ENCODE measurements around the gene NEURL3. TPM values are rescaled to one million over a fixed set of nuclear protein-coding genes. Genes with fewer than 3 reads are reported as not detected.
A peak's percentile ranks its signal among the peaks of the same experiment; 100 is the strongest.
"Not testable (repeated sequence)": the region's sequence is repeated elsewhere in the genome, so short reads cannot be mapped to it uniquely, and the experiment has no call there.

The NEURL3 gene
- total and polyA plus RNA-seq, 7 experiments from 2014 or later, result 0.27 to 1.3 (median 0.43) TPM; not detected in 4

DNA sequence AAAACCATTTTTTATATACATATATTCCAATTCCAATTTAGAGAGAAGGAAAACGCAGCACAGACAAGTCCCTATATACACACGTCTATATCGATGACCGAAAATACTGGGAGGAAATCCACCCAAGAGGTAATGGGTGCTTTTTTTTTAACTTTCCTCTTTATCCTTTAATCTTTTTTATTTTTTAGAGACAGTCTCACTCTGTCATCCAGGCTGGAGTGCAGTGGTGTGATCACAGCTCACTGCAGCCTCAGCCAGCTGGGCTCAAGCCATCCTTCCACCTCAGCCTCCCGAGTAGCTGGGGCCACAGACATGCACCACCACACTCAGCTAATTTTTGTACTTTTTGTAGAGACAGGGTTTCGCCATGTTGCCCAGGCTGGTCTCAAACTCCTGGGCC, 6.5 kb downstream of the NEURL3 start:
- H3K36me3 ChIP-seq (ENCODE audit: control insufficient read depth in 2 of 3, insufficient read depth in 3 of 3, low read length in 3 of 3); DNase-seq; ATAC-seq; H3K27me3 ChIP-seq (ENCODE audit: control insufficient read depth in 2 of 2, insufficient read depth in 2 of 2, low read length in 2 of 2); H3K4me3 ChIP-seq (ENCODE audit: low read length); POLR2A ChIA-PET; H3K27me3 Mint-ChIP-seq; H3K4me3 Mint-ChIP-seq; intact Hi-C loops (cut with micrococcal nuclease); H3K27ac ChIP-seq (ENCODE audit: low read depth, low read length): not testable (repeated sequence)
- CTCF ChIA-PET, result interaction anchor here (0.6 kb wide), 1 partner anchor 181 kb away, joined by 3 read pairs; no protein-coding TSS in a partner anchor
- peaks cover 4 to 26% (median 15%) of the 10 kb centered on the region in 11 donors for H3K9me3 Mint-ChIP-seq
- H3K27ac Mint-ChIP-seq, result peak overlapping the region in 1 of 9 donors; percentile 9
- H3K9me3 ChIP-seq (ENCODE audit: control insufficient read depth in 2 of 3, low read length in 3 of 3), result peaks cover 0 to 13% (median 0%) of the 10 kb centered on the region in 3 experiments
- H3K36me3 Mint-ChIP-seq, result peaks cover 0 to 20% (median 4%) of the 10 kb centered on the region in 5 donors
- peaks cover 0 to 14% of the 10 kb centered on the region in 2 donors for H3K4me1 ChIP-seq (ENCODE audit: control insufficient read depth in 2 of 2, insufficient read depth in 2 of 2, low read length in 2 of 2)
- peaks cover 0 to 42% (median 7%) of the 10 kb centered on the region in 7 donors for H3K4me1 Mint-ChIP-seq

DNA sequence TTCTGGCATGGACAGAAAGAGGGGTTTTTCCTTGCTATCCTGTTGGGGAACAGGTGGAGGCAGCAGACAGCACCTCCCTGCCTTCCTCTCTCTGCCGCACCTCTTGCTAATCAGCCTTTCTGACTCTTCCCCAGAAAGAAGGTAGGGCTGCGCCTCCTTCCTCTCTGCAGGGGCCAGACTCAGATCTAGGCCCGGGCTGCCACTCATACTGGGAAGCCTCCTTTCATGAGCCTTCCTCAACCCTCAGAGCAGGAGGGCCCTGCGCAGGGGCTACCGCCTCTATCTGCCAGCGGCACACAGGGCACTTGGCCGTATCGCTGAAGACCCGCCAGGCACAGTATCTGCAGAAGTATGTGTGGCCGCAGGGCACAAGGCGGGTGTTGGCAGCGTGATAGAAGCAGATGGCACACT, 7.1 kb downstream of the NEURL3 start:
- ChIA-PET POLR2A (no interaction called here), CTCF (interaction anchor here (0.6 kb wide), 2 partner anchors 139 to 180 kb away, joined by 3 read pairs; no protein-coding TSS in a partner anchor)
- Histone ChIP-seq H3K9me3 (ENCODE audit: control insufficient read depth in 2 of 3, low read length in 3 of 3) (peaks cover 0 to 13% (median 0%) of the 10 kb centered on the region in 3 experiments), H3K27ac (ENCODE audit: low read depth, low read length) (no peak overlapping the region), H3K4me1 (ENCODE audit: control insufficient read depth in 2 of 2, insufficient read depth in 2 of 2, low read length in 2 of 2) (peaks cover 0 to 14% of the 10 kb centered on the region in 2 donors), H3K36me3 (ENCODE audit: control insufficient read depth in 2 of 3, insufficient read depth in 3 of 3, low read length in 3 of 3) (no peaks in the 10 kb centered on the region), H3K27me3 (ENCODE audit: control insufficient read depth in 2 of 2, insufficient read depth in 2 of 2, low read length in 2 of 2) (no peaks in the 10 kb centered on the region), H3K4me3 (ENCODE audit: low read length) (no peak overlapping the region)
- no peaks in the 10 kb centered on the region for H3K27me3 Mint-ChIP-seq
- H3K4me1 Mint-ChIP-seq, result peaks cover 0 to 46% (median 7%) of the 10 kb centered on the region in 7 donors
- ATAC-seq, result no peak
- peak overlapping the region in 1 of 9 donors; percentile 4 for H3K27ac Mint-ChIP-seq
- intact Hi-C loops (cut with micrococcal nuclease), result no loop called here
- peaks cover 4 to 30% (median 17%) of the 10 kb centered on the region in 11 donors for H3K9me3 Mint-ChIP-seq
- no peak for DNase-seq
- no peak overlapping the region for H3K4me3 Mint-ChIP-seq
- peaks cover 0 to 23% (median 4%) of the 10 kb centered on the region in 5 donors for H3K36me3 Mint-ChIP-seq

- no peak overlapping the region for H3K4me3 Mint-ChIP-seq
- no peak overlapping the region for H3K4me3 ChIP-seq (ENCODE audit: low read length)
- intact Hi-C loops (cut with micrococcal nuclease), result no loop called here
- no peak overlapping the region for H3K27ac ChIP-seq (ENCODE audit: low read depth, low read length)
- H3K9me3 Mint-ChIP-seq, result peaks cover 4 to 30% (median 17%) of the 10 kb centered on the region in 11 donors
- no peaks in the 10 kb centered on the region for H3K27me3 ChIP-seq (ENCODE audit: control insufficient read depth in 2 of 2, insufficient read depth in 2 of 2, low read length in 2 of 2)
- H3K4me1 ChIP-seq (ENCODE audit: control insufficient read depth in 2 of 2, insufficient read depth in 2 of 2, low read length in 2 of 2), result no peaks in the 10 kb centered on the region
- CTCF ChIA-PET, result no interaction called here
- peaks cover 0 to 25% (median 4%) of the 10 kb centered on the region in 5 donors for H3K36me3 Mint-ChIP-seq
- ATAC-seq (no peak), DNase-seq (no peak)
- no peaks in the 10 kb centered on the region for H3K27me3 Mint-ChIP-seq
- peak overlapping the region in 1 of 9 donors; percentile 18 for H3K27ac Mint-ChIP-seq
- H3K9me3 ChIP-seq (ENCODE audit: control insufficient read depth in 2 of 3, low read length in 3 of 3), result peaks cover 0 to 13% (median 0%) of the 10 kb centered on the region in 3 experiments
- H3K4me1 Mint-ChIP-seq, result peaks cover 0 to 45% (median 0%) of the 10 kb centered on the region in 7 donors
- no peaks in the 10 kb centered on the region for H3K36me3 ChIP-seq (ENCODE audit: control insufficient read depth in 2 of 3, insufficient read depth in 3 of 3, low read length in 3 of 3)
- POLR2A ChIA-PET, result no interaction called here
Measured at GRCh38 chr2:96495982-96496629, 9.1 kb downstream of the NEURL3 start.

DNA sequence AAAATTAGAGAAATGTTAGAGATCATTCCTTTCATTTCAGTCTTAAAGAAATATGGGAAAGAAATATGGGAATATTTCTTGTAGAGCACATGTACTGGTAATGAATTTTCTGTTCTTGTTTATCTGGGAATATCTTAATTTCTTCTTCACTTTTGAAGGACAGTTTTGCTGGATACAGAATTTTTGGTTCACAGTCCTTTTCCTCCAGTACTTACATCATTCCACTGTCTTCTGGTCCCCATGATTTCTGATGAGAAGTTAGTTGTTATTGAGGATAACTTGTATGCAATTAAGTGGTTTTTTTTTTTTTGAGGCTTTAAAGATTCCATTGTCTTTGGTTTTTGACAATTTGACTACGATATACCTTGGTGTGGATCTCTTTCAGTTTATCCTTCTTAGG, 11.0 kb downstream of the NEURL3 start:
- no peak for ATAC-seq
- H3K27me3 ChIP-seq (ENCODE audit: control insufficient read depth in 2 of 2, insufficient read depth in 2 of 2, low read length in 2 of 2), result no peaks in the 10 kb centered on the region
- H3K4me1 ChIP-seq (ENCODE audit: control insufficient read depth in 2 of 2, insufficient read depth in 2 of 2, low read length in 2 of 2), result no peaks in the 10 kb centered on the region
- DNase-seq, result no peak
- no peak overlapping the region for H3K4me3 ChIP-seq (ENCODE audit: low read length)
- ChIA-PET POLR2A (interaction anchor here (0.6 to 0.7 kb wide), 2 partner anchors 54 to 220 kb away, joined by 3 to 6 read pairs; no protein-coding TSS in a partner anchor), CTCF (no interaction called here)
- H3K4me1 Mint-ChIP-seq, result peaks cover 0 to 51% (median 0%) of the 10 kb centered on the region in 7 donors
- H3K9me3 ChIP-seq (ENCODE audit: control insufficient read depth in 2 of 3, low read length in 3 of 3), result peaks cover 0 to 13% (median 0%) of the 10 kb centered on the region in 3 experiments
- H3K36me3 ChIP-seq (ENCODE audit: control insufficient read depth in 2 of 3, insufficient read depth in 3 of 3, low read length in 3 of 3), result no peaks in the 10 kb centered on the region
- H3K27ac ChIP-seq (ENCODE audit: low read depth, low read length), result no peak overlapping the region
- intact Hi-C loops (cut with micrococcal nuclease), result no loop called here
- H3K36me3 Mint-ChIP-seq, result peaks cover 0 to 30% (median 4%) of the 10 kb centered on the region in 5 donors
- no peak overlapping the region for H3K4me3 Mint-ChIP-seq
- H3K27ac Mint-ChIP-seq, result no peak overlapping the region
- no peaks in the 10 kb centered on the region for H3K27me3 Mint-ChIP-seq
- peaks cover 4 to 30% (median 17%) of the 10 kb centered on the region in 11 donors for H3K9me3 Mint-ChIP-seq

DNA sequence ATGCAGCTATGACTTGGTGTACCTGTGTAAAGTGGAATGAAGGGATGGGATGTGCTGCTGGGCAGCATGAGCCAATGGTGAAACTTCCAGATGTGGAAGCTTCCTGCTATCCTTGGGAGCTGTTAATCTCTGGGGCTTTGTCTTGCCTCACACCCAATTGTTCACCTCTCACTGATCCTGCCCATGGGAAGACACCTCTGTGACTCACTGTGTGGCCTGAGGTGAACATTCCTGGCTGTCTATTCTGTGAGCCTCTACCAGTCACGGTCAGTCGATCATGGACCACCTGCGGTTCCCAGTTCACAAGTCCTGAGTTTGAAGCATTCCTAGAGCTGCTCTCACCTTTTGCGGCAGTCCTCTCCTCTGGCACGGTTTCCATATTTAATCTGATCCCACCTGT, 12.1 kb downstream of the NEURL3 start:
- Mint-ChIP-seq H3K4me3 (no peak overlapping the region), H3K27ac (no peak overlapping the region), H3K36me3 (peaks cover 0 to 35% (median 4%) of the 10 kb centered on the region in 5 donors), H3K4me1 (peaks cover 0 to 51% (median 0%) of the 10 kb centered on the region in 7 donors), H3K27me3 (no peaks in the 10 kb centered on the region), H3K9me3 (peaks cover 4 to 30% (median 17%) of the 10 kb centered on the region in 11 donors)
- DNase-seq (no peak), ATAC-seq (no peak)
- no peaks in the 10 kb centered on the region for H3K4me1 ChIP-seq (ENCODE audit: control insufficient read depth in 2 of 2, insufficient read depth in 2 of 2, low read length in 2 of 2)
- peaks cover 0 to 13% (median 0%) of the 10 kb centered on the region in 3 experiments for H3K9me3 ChIP-seq (ENCODE audit: control insufficient read depth in 2 of 3, low read length in 3 of 3)
- POLR2A ChIA-PET, result no interaction called here
- no peak overlapping the region for H3K27ac ChIP-seq (ENCODE audit: low read depth, low read length)
- intact Hi-C loops (cut with micrococcal nuclease), result no loop called here
- no peaks in the 10 kb centered on the region for H3K27me3 ChIP-seq (ENCODE audit: control insufficient read depth in 2 of 2, insufficient read depth in 2 of 2, low read length in 2 of 2)
- CTCF ChIA-PET, result interaction anchor here (0.7 kb wide), 1 partner anchor 15 kb away, joined by 3 read pairs; no protein-coding TSS in a partner anchor
- no peaks in the 10 kb centered on the region for H3K36me3 ChIP-seq (ENCODE audit: control insufficient read depth in 2 of 3, insufficient read depth in 3 of 3, low read length in 3 of 3)
- H3K4me3 ChIP-seq (ENCODE audit: low read length), result no peak overlapping the region

DNA sequence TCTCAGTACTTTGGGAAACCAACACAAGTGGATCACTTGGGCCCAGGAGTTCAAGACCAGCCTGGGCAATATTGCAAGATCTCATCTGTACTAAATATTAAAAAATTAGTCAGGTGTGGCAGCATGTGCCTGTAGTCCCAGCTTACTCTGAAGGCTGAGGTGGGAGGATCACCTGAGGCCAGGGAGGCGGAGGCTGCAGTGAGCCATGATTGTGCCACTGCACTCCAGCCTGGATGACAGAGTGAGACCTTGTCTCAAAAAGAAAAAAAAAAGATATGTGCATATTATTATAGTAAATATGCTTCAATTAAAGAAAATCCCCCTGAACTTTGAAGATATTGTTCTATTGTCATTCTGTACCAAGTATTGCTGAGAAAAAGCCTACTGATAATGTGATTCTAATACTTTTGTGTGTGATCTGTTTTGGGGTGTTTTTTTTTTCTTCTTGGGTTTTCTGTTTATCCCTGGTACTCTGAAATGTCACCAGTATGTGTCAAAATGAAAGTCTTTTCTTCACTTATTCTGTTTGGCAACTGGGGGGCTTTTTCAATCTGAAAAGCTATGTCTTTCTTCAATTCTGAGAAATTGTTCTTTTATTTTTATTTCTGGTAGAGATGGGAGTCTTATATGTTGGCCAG, 13.2 kb downstream of the NEURL3 start:
- Histone ChIP-seq H3K36me3 (ENCODE audit: control insufficient read depth in 2 of 3, insufficient read depth in 3 of 3, low read length in 3 of 3) (no peaks in the 10 kb centered on the region), H3K4me1 (ENCODE audit: control insufficient read depth in 2 of 2, insufficient read depth in 2 of 2, low read length in 2 of 2) (peaks cover 0 to 2% of the 10 kb centered on the region in 2 donors), H3K4me3 (ENCODE audit: low read length) (no peak overlapping the region), H3K9me3 (ENCODE audit: control insufficient read depth in 2 of 3, low read length in 3 of 3) (peaks cover 0 to 13% (median 0%) of the 10 kb centered on the region in 3 experiments), H3K27me3 (ENCODE audit: control insufficient read depth in 2 of 2, insufficient read depth in 2 of 2, low read length in 2 of 2) (no peaks in the 10 kb centered on the region), H3K27ac (ENCODE audit: low read depth, low read length) (no peak overlapping the region)
- intact Hi-C loops (cut with micrococcal nuclease), result no loop called here
- ChIA-PET POLR2A (no interaction called here), CTCF (interaction anchor here (0.5 kb wide), 1 partner anchor 19 kb away, joined by 3 read pairs; no protein-coding TSS in a partner anchor)
- peaks cover 4 to 30% (median 17%) of the 10 kb centered on the region in 11 donors for H3K9me3 Mint-ChIP-seq
- peaks cover 0 to 51% (median 4%) of the 10 kb centered on the region in 7 donors for H3K4me1 Mint-ChIP-seq
- H3K27me3 Mint-ChIP-seq, result no peaks in the 10 kb centered on the region
- H3K4me3 Mint-ChIP-seq, result peak overlapping the region in 1 of 10 donors; percentile 54
- peaks cover 0 to 39% (median 4%) of the 10 kb centered on the region in 5 donors for H3K36me3 Mint-ChIP-seq
- no peak for DNase-seq
- ATAC-seq, result no peak
- peak overlapping the region in 1 of 9 donors; percentile 75 for H3K27ac Mint-ChIP-seq
